Stimulated activated CD4-positive, alpha-beta T cell treated with anti-CD3 and anti-CD28 coated beads, Interleukin-2, amount 100 ng/mL, for 24 hours (primary cell): Measurements from ENCODE around the gene DLG2.
"Not testable (repeated sequence)": the region's sequence is repeated elsewhere in the genome, so short reads cannot be mapped to it uniquely, and the experiment has no call there.

Experiments
- DNase-seq, 2 donors: peaks; one replicate each; pipeline ENCODE4 v3.0.0-alpha.2; 2020

DLG2 gene

GRCh38 chr11:85301895-85302678, 325.1 kb downstream of the DLG2 start:
- DNase-seq, result no peak

- no peak for DNase-seq
Observed at GRCh38 chr11:85299258-85299942, 327.7 kb downstream of the DLG2 start.

- no peak for DNase-seq
Observed at GRCh38 chr11:85295694-85296271, 331.4 kb downstream of the DLG2 start.

GRCh38 chr11:85281550-85281949, 345.6 kb downstream of the DLG2 start:
- no peak for DNase-seq

- no peak for DNase-seq
Observed at GRCh38 chr11:85279267-85279666, 347.9 kb downstream of the DLG2 start.

- DNase-seq, result no peak
Observed at GRCh38 chr11:85277693-85278092, 349.5 kb downstream of the DLG2 start.

- no peak for DNase-seq
Observed at GRCh38 chr11:85276332-85276731, 350.8 kb downstream of the DLG2 start.

- not testable (repeated sequence) for DNase-seq
Observed at GRCh38 chr11:85270315-85270714, 356.8 kb downstream of the DLG2 start.

GRCh38 chr11:85269109-85269508, 358.0 kb downstream of the DLG2 start:
- DNase-seq, result no peak

- no peak for DNase-seq
Observed at GRCh38 chr11:85266646-85267045, 360.5 kb downstream of the DLG2 start.

GRCh38 chr11:85263328-85263727, 363.8 kb downstream of the DLG2 start:
- no peak for DNase-seq

- no peak for DNase-seq
Observed at GRCh38 chr11:85257837-85258236, 369.3 kb downstream of the DLG2 start.

GRCh38 chr11:85256433-85256832, 370.7 kb downstream of the DLG2 start:
- no peak for DNase-seq

- no peak for DNase-seq
Observed at GRCh38 chr11:85249482-85249881, 377.7 kb downstream of the DLG2 start.

GRCh38 chr11:85247797-85248196, 379.3 kb downstream of the DLG2 start:
- no peak for DNase-seq

GRCh38 chr11:85238906-85239305, 388.2 kb downstream of the DLG2 start:
- DNase-seq, result no peak

- not testable (repeated sequence) for DNase-seq
Observed at GRCh38 chr11:85238038-85238437, 389.1 kb downstream of the DLG2 start.

- no peak for DNase-seq
Observed at GRCh38 chr11:85236211-85236610, 390.9 kb downstream of the DLG2 start.

- DNase-seq, result no peak
Observed at GRCh38 chr11:85232559-85232958, 394.6 kb downstream of the DLG2 start.

GRCh38 chr11:85231588-85231987, 395.6 kb downstream of the DLG2 start:
- no peak for DNase-seq

GRCh38 chr11:85229723-85230122, 397.4 kb downstream of the DLG2 start:
- DNase-seq, result not testable (repeated sequence)

- no peak for DNase-seq
Observed at GRCh38 chr11:85196968-85197367, 430.2 kb downstream of the DLG2 start.

GRCh38 chr11:85195934-85196333, 431.2 kb downstream of the DLG2 start:
- DNase-seq, result no peak

GRCh38 chr11:85187992-85188391, 439.2 kb downstream of the DLG2 start:
- DNase-seq, result no peak
